Uterus (tissue), 2 donors: Measurements from ENCODE around the gene AVPI1.

ENCODE experiments used
- CTCF ChIP-seq, 4 experiments: fragments of 200-600 bp in 2 of 4; fragments of 450-650 bp in 2 of 4; sonication (generic) in 2 of 4; IDR thresholded peaks; one replicate each; pipeline ENCODE4 v1.5.1; 2016 to 2019; ENCODE audit warnings: antibody characterized with exemption in 4 of 4, mild to moderate bottlenecking in 2 of 4, moderate library complexity in 1 of 4
- POLR2A ChIP-seq, 2 donors: fragments of 450-650 bp; IDR thresholded peaks; one replicate each; pipeline ENCODE4 v1.6.1; 2016; ENCODE audit warnings: antibody characterized with exemption in 2 of 2, mild to moderate bottlenecking in 1 of 2, moderate library complexity in 1 of 2

- TF ChIP-seq CTCF (IDR thresholded peaks at IDR 0.05): no peak
- no peak for TF ChIP-seq POLR2A (IDR thresholded peaks at IDR 0.05)
Measured at GRCh38 chr10:97729014-97729413, 42.0 kb upstream of the AVPI1 start.
